ENCODE measurements around the gene FBXL7. TPM values are rescaled to one million over a fixed set of nuclear protein-coding genes. Genes with fewer than 3 reads are reported as not detected.

FBXL7 gene
- total RNA-seq, 6 experiments from 2014 or later: 12.7 to 19.2 (median 16.8) TPM

DNA sequence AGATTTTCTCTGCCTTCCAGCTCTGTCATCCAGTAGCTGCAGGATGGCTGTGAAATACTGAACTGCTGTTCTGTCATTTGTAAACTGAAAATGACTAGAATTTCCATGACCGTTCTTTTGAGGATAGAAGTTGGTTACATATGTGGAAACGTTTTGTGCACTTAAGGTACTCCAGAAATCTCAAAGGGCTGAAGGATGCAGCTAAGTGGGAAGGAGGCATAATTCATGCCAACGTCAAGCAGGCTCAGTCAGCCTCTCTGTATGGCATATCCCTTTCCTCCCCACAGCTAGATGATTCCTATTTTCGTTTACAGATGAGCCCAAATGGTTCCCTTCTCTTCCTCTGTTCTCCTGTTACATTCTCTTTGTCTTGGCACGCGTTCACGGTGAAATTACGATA, 257.6 kb downstream of the FBXL7 start:
- peak overlapping the region; percentile 58 for H3K27ac Mint-ChIP-seq

DNA sequence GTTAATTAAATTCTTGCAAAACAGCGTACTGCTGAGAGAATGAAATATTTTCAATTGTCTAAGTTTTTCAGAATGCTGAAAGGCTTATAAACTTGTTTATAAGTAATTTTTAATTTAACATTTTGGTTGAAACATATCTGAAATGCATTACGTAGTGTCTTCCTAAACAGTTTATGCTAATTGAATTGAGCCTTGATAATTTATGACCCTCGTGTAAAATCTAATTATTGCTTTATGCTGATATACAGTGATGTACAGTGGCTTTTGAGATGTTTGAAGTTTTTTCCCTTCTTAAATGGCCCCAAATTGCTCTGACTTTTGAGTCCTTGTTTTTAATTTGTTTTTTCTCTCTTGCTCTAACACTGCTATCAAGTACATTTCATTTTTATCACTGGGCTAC, 262.7 kb downstream of the FBXL7 start:
- H3K27me3 Mint-ChIP-seq (ENCODE audit: insufficient read depth): no peaks in the 10 kb centered on the region
- H3K36me3 Mint-ChIP-seq (ENCODE audit: low read depth): no peaks in the 10 kb centered on the region
- no peak overlapping the region for H3K4me3 Mint-ChIP-seq
- H3K4me1 Mint-ChIP-seq (ENCODE audit: low read depth): peaks cover 15% of the 10 kb centered on the region
- no peaks in the 10 kb centered on the region for H3K9me3 Mint-ChIP-seq
- TF ChIP-seq, protein P1, sequence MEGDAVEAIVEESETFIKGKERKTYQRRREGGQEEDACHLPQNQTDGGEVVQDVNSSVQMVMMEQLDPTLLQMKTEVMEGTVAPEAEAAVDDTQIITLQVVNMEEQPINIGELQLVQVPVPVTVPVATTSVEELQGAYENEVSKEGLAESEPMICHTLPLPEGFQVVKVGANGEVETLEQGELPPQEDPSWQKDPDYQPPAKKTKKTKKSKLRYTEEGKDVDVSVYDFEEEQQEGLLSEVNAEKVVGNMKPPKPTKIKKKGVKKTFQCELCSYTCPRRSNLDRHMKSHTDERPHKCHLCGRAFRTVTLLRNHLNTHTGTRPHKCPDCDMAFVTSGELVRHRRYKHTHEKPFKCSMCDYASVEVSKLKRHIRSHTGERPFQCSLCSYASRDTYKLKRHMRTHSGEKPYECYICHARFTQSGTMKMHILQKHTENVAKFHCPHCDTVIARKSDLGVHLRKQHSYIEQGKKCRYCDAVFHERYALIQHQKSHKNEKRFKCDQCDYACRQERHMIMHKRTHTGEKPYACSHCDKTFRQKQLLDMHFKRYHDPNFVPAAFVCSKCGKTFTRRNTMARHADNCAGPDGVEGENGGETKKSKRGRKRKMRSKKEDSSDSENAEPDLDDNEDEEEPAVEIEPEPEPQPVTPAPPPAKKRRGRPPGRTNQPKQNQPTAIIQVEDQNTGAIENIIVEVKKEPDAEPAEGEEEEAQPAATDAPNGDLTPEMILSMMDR (IDR thresholded peaks at IDR 0.05): no peak
- H3K27ac Mint-ChIP-seq: no peak overlapping the region
- no peak for DNase-seq

More for the DNA sequence above, 257.6 kb downstream of the FBXL7 start:
- H3K4me1 Mint-ChIP-seq (ENCODE audit: low read depth): peaks cover 22% of the 10 kb centered on the region
- TF ChIP-seq, protein P1 (IDR thresholded peaks at IDR 0.05): no peak
- H3K36me3 Mint-ChIP-seq (ENCODE audit: low read depth): peaks cover 10% of the 10 kb centered on the region; the same call in 1 of the 2 replicates
- no peak for DNase-seq
- H3K4me3 Mint-ChIP-seq: peak overlapping the region; percentile 63; the same call in 1 of the 2 replicates
- no peaks in the 10 kb centered on the region for H3K27me3 Mint-ChIP-seq (ENCODE audit: insufficient read depth)
- H3K9me3 Mint-ChIP-seq: no peaks in the 10 kb centered on the region

DNA sequence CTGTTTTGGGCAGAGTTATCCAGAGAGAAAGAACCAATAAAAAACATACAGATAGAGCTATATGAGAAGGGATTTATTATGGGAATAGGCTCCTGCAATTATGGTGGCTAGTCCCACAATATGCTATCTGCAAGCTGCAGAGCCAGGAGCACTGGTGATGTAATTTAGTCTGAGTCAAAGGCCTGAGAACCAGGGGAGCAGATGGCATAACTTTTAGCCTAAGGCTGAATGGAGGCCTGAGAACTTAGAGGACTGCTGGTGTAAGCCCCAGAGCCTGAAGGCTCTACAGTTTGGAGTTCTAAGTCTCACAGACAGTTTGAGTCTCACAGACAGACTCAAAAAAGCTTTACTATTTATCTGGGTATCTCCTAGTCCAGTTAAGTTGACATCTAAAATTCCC, 263.8 kb downstream of the FBXL7 start:
- H3K36me3 Mint-ChIP-seq (ENCODE audit: low read depth): no peaks in the 10 kb centered on the region
- no peaks in the 10 kb centered on the region for H3K9me3 Mint-ChIP-seq
- no peak overlapping the region for H3K27ac Mint-ChIP-seq
- H3K27me3 Mint-ChIP-seq (ENCODE audit: insufficient read depth): no peaks in the 10 kb centered on the region
- peak; percentile 47 for DNase-seq
- no peak overlapping the region for H3K4me3 Mint-ChIP-seq
- peaks cover 11% of the 10 kb centered on the region; the same call in 1 of the 2 replicates for H3K4me1 Mint-ChIP-seq (ENCODE audit: low read depth)
- TF ChIP-seq, protein P1 (IDR thresholded peaks at IDR 0.05): no peak

DNA sequence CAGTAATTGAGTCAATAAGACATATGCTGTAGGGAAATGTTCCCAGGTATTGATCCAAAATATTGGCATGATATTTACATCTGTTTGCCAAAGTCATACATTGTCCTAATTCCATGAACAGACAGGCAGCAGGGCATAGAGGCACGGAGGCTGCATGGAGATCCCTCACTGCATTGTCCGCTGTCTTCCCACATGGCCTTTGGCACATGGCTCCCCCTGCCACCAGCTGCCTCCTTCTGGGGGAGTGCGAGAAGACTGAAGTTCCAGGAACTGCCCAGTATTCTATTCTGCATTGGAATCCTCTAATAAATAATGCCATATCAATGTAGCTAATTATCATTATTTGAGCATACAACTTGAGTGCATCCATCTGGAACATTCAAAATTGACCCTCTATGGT, 269.0 kb downstream of the FBXL7 start:
- Mint-ChIP-seq H3K27me3 (ENCODE audit: insufficient read depth) (no peaks in the 10 kb centered on the region), H3K27ac (no peak overlapping the region), H3K9me3 (no peaks in the 10 kb centered on the region), H3K4me3 (no peak overlapping the region), H3K4me1 (ENCODE audit: low read depth) (peaks cover 9% of the 10 kb centered on the region), H3K36me3 (ENCODE audit: low read depth) (no peaks in the 10 kb centered on the region)
- DNase-seq: no peak
- TF ChIP-seq, protein P1 (IDR thresholded peaks at IDR 0.05): no peak

DNA sequence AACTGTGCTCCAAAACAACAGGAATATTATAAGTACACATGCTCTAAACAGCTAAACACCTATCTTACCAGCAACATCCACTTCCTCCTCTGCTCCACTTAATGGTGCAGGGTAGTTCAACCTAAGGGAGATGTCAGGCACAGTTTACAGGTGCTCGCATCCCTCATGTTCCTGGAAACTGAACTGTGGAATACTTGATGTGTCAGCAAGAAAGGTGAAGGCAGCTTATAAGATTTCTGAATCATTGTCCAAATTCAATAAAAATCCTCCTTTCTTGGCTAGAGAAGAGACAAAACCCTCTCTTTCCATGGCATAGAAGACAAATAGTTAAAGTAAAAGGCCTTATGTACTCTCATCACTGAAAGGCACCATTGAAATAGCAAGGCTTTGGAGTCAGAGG, 272.2 kb downstream of the FBXL7 start:
- TF ChIP-seq, protein P1 (IDR thresholded peaks at IDR 0.05): no peak
- Mint-ChIP-seq H3K27me3 (ENCODE audit: insufficient read depth) (no peaks in the 10 kb centered on the region; the same call in 1 of the 2 replicates), H3K36me3 (ENCODE audit: low read depth) (no peaks in the 10 kb centered on the region), H3K4me1 (ENCODE audit: low read depth) (peaks cover 5% of the 10 kb centered on the region; the same call in 1 of the 2 replicates), H3K9me3 (no peaks in the 10 kb centered on the region), H3K27ac (no peak overlapping the region), H3K4me3 (no peak overlapping the region)
- no peak for DNase-seq

DNA sequence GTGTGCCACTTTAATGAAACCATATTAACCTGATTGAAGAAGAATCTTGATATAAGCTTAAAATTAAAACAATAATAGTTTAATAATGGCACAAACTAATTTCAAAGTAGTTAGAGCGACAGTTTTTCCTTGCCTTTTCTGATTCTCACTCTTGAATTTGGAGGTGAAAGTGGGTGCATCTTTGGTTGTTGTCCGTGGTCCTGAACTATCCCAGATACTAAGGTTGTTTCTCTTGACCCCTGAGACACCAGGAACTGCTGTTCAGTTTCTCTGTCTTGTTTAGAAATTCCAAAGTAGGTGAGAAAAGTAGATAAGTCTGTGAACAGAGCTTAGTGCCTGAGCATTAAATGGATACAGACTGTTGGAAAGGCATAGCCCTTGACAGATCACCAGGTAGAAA, 274.7 kb downstream of the FBXL7 start:
- TF ChIP-seq, protein P1 (IDR thresholded peaks at IDR 0.05): no peak
- Mint-ChIP-seq H3K9me3 (no peaks in the 10 kb centered on the region), H3K36me3 (ENCODE audit: low read depth) (no peaks in the 10 kb centered on the region), H3K4me1 (ENCODE audit: low read depth) (peaks cover 5% of the 10 kb centered on the region; the same call in 1 of the 2 replicates), H3K27ac (no peak overlapping the region), H3K27me3 (ENCODE audit: insufficient read depth) (no peaks in the 10 kb centered on the region; the same call in 1 of the 2 replicates), H3K4me3 (no peak overlapping the region)
- DNase-seq: no peak
